RWPE1 (cell line): Measurements from ENCODE around the gene ZNF350.
"Not testable (repeated sequence)": the region's sequence is repeated elsewhere in the genome, so short reads cannot be mapped to it uniquely, and the experiment has no call there.

Source experiments
- CTCF ChIA-PET: fragments of 350-600 bp; sonication (Branson Sonifier 250); formaldehyde crosslinking; extraction: SDS; loops from one replicate; lab custom pipeline; 2021; lab: Yijun Ruan, JAX
- POLR2A ChIA-PET: fragments of 400-600 bp; formaldehyde crosslinking; extraction: SDS; loops from one replicate; lab custom pipeline; 2020; ENCODE audit warnings: antibody characterized with exemption; ENCODE audit not compliant: low non-redundant PET; lab: Yijun Ruan, JAX
- DNase-seq: peaks from one replicate; pipeline ENCODE4 v3.0.0; 2012; ENCODE audit warnings: low spot score
- H3K27ac ChIP-seq: fragments of 450-650 bp; 2 replicates; pipeline ENCODE4 v1.5.1; 2017
- CTCF ChIP-seq: fragments of 450-650 bp; conservative IDR thresholded peaks from 2 replicates; pipeline ENCODE4 v1.5.1; 2017; ENCODE audit warnings: low read depth, mild to moderate bottlenecking

ZNF350 gene

GRCh38 chr19:51993422-51993821 lies 6.8 kb upstream of the ZNF350 start:
- no peak for DNase-seq
- CTCF ChIA-PET: no interaction called here
- H3K27ac ChIP-seq: no peak overlapping the region
- no peak for TF ChIP-seq CTCF
- POLR2A ChIA-PET: no interaction called here

- TF ChIP-seq CTCF: no peak
- ChIA-PET POLR2A (no interaction called here), CTCF (no interaction called here)
- no peak overlapping the region for H3K27ac ChIP-seq
- DNase-seq: no peak
Observed at GRCh38 chr19:51983361-51983760, 3.3 kb downstream of the ZNF350 start.

GRCh38 chr19:51980926-51981325 lies 5.7 kb downstream of the ZNF350 start:
- CTCF ChIA-PET: interaction anchor here (0.6 kb wide), 1 partner anchor 264 kb away, joined by 3 read pairs; no protein-coding TSS in a partner anchor

DNA sequence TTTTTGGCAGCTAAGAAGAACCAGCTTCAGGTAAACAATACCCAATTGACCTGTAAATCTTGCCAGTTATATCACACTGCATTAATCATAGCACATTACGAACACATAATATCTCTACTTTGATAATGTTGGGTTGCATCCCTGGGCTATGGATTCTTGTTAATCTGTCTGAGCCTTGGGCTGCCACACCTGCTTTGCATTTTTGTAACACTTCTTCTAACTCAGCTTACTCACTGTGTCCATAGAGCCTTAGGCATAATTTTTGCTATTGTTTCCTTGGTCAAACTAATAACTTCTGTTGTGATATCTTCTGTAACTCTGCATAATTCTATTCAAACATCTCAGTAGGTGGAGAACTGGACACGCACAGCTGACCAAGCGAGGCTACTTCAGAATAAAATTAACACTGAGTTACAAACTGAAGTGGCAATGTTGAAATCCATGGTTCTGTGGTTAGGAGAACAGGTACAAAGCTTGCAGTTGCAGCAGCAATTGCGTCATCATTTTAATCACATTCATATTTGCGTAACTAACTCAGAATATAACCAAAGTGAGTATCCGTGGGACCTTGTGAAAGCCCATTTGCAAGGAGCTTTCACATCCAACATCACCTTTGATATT lies 6.4 kb downstream of the ZNF350 start:
- TF ChIP-seq CTCF: no peak
- no peak for DNase-seq
- no peak overlapping the region for H3K27ac ChIP-seq
- CTCF ChIA-PET: interaction anchor here (0.6 kb wide), 1 partner anchor 60 kb away, joined by 3 read pairs; no protein-coding TSS in a partner anchor
- POLR2A ChIA-PET: no interaction called here

More at GRCh38 chr19:51980926-51981325, 5.7 kb downstream of the ZNF350 start:
- DNase-seq, H3K27ac ChIP-seq, POLR2A ChIA-PET: not testable (repeated sequence)

GRCh38 chr19:51978882-51979281 lies 7.8 kb downstream of the ZNF350 start:
- POLR2A ChIA-PET: no interaction called here
- no peak for TF ChIP-seq CTCF

GRCh38 chr19:51977346-51977745 lies 9.3 kb downstream of the ZNF350 start:
- CTCF ChIA-PET: no interaction called here
- no peak overlapping the region for H3K27ac ChIP-seq
- no peak for DNase-seq
- TF ChIP-seq CTCF: no peak
- POLR2A ChIA-PET: no interaction called here

More at GRCh38 chr19:51978882-51979281, 7.8 kb downstream of the ZNF350 start:
- H3K27ac ChIP-seq: no peak overlapping the region
- no peak for DNase-seq
- CTCF ChIA-PET: no interaction called here

GRCh38 chr19:51976852-51977251 lies 9.8 kb downstream of the ZNF350 start:
- ChIA-PET POLR2A (no interaction called here), CTCF (no interaction called here)
- TF ChIP-seq CTCF: no peak
- no peak overlapping the region for H3K27ac ChIP-seq
- DNase-seq: no peak

DNA sequence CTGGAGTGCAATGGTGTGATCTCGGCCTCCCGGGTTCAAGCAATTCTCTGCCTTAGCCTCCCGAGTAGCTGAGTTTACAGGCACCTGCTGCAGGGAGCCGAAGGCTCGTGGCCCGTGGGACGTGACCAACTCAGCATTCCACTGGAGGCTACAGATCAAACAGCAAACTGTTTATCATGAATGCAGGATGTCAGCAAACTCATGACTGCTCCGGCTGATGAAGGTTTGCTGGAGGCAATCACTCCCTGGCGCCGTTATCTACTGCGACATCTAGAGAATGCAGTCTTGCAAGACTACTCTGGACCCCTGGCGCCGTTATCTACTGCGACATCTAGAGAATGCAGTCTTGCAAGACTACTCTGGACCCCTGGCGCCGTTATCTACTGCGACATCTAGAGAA lies 10.9 kb downstream of the ZNF350 start:
- H3K27ac ChIP-seq, DNase-seq, CTCF ChIA-PET, POLR2A ChIA-PET: not testable (repeated sequence)
